ENCODE measurements around the gene DLGAP1. TPM values are rescaled to one million over a fixed set of nuclear protein-coding genes. Genes with fewer than 3 reads are reported as not detected.

Gene DLGAP1
- total and polyA plus RNA-seq, 7 donors: 0.13 to 2.6 (median 1.3) TPM; not detected in 1

DNA sequence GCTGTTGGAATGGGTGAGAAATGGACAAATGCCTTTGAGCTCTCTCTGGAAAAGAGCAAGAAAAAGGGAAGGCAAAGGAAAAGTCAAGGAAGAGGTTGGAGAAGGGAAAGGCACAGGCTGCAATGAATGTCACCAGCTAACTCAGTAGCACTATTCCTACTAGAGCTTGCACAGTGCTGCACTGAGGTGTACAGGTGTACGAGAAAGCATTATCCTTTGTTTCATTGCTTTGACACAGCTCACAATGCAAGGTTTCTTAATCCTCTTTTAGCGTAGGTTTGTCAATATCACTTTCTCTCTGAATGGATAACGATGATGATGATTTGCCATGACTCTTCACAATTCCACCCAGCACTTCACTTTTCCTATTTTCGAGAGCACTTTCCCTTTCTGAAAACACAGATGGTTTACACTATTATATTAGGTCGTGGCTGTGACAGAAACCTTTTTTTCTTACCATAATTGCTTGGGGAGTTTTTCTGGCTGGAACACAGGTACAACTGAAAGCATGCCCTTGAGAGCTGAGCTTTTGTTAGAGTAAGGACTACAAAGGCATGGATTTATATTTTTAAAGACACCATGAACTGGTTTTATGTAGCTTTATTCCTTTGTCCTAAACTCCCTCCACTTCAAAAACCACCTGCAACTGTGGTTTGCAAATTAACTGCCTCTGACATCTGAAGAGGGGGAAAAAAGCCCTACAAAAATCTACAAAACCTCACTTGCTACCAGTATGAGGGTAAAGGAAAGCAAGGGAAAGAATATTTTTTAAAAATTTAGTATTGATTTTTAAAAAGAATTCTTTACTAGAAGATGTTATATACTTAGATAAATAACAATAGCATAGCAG is 739.7 kb downstream of the DLGAP1 start:
- Histone ChIP-seq H3K27me3 (no peaks in the 10 kb centered on the region), H3K27ac (no peak overlapping the region), H3K9me3 (no peaks in the 10 kb centered on the region), H3K4me3 (no peak overlapping the region), H3K4me1 (no peaks in the 10 kb centered on the region), H3K36me3 (no peaks in the 10 kb centered on the region)
- no peak for DNase-seq
- 52 to 63% methylated on average over 5 of the region's 5 CpGs for WGBS, 2 donors
- intact Hi-C loops (cut with DNase I): no loop called here
- TF ChIP-seq POLR2A (IDR thresholded peaks at IDR 0.05): no peak
- TF ChIP-seq POLR2AphosphoS5 (IDR thresholded peaks at IDR 0.05): no peak
- TF ChIP-seq, protein P1, sequence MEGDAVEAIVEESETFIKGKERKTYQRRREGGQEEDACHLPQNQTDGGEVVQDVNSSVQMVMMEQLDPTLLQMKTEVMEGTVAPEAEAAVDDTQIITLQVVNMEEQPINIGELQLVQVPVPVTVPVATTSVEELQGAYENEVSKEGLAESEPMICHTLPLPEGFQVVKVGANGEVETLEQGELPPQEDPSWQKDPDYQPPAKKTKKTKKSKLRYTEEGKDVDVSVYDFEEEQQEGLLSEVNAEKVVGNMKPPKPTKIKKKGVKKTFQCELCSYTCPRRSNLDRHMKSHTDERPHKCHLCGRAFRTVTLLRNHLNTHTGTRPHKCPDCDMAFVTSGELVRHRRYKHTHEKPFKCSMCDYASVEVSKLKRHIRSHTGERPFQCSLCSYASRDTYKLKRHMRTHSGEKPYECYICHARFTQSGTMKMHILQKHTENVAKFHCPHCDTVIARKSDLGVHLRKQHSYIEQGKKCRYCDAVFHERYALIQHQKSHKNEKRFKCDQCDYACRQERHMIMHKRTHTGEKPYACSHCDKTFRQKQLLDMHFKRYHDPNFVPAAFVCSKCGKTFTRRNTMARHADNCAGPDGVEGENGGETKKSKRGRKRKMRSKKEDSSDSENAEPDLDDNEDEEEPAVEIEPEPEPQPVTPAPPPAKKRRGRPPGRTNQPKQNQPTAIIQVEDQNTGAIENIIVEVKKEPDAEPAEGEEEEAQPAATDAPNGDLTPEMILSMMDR (IDR thresholded peaks at IDR 0.05): no peak
- TF ChIP-seq EP300 (IDR thresholded peaks at IDR 0.05): no peak

- Histone ChIP-seq H3K4me3 (no peak overlapping the region), H3K4me1 (no peaks in the 10 kb centered on the region), H3K9me3 (no peaks in the 10 kb centered on the region), H3K27ac (no peak overlapping the region), H3K27me3 (no peaks in the 10 kb centered on the region), H3K36me3 (no peaks in the 10 kb centered on the region)
- 85 to 89% methylated on average over 8 of the region's 8 CpGs for WGBS, 2 donors
- DNase-seq: no peak
- intact Hi-C loops (cut with DNase I): no loop called here
- TF ChIP-seq EP300 (IDR thresholded peaks at IDR 0.05): no peak
- no peak for TF ChIP-seq POLR2AphosphoS5 (IDR thresholded peaks at IDR 0.05)
- TF ChIP-seq, protein P1 (IDR thresholded peaks at IDR 0.05): no peak
- no peak for TF ChIP-seq POLR2A (IDR thresholded peaks at IDR 0.05)
Measured at GRCh38 chr18:3713708-3714107, 741.4 kb downstream of the DLGAP1 start.

DNA sequence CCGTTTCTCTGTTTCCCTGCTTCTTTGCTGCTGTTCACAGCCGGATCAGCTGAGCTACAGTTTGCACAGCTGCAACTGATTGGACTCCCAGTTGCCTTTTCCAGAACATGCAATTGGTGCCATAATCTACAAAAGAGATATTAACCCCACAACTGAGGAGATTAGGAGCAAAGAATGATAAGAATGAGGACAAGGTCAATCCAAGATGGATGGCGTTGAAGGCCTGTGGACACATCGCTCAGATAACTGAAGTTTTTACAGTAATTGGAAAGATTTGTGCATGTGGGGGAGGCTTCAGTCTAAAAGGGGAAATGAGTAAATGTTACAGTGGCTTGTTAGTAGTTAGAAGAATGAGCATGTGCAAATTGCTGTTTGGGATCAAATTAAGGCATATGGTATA is 741.9 kb downstream of the DLGAP1 start:
- DNase-seq: no peak
- Histone ChIP-seq H3K4me1 (no peaks in the 10 kb centered on the region), H3K27me3 (no peaks in the 10 kb centered on the region), H3K4me3 (no peak overlapping the region), H3K27ac (no peak overlapping the region), H3K36me3 (no peaks in the 10 kb centered on the region), H3K9me3 (no peaks in the 10 kb centered on the region)
- 34 to 65% methylated on average over 4 of the region's 4 CpGs for WGBS, 2 donors
- TF ChIP-seq POLR2AphosphoS5 (IDR thresholded peaks at IDR 0.05) (no peak), EP300 (IDR thresholded peaks at IDR 0.05) (no peak), POLR2A (IDR thresholded peaks at IDR 0.05) (no peak)
- TF ChIP-seq, protein P1 (IDR thresholded peaks at IDR 0.05): no peak
- intact Hi-C loops (cut with DNase I): no loop called here

GRCh38 chr18:3712491-3712890 is 742.6 kb downstream of the DLGAP1 start:
- Histone ChIP-seq H3K9me3 (no peaks in the 10 kb centered on the region), H3K4me3 (no peak overlapping the region), H3K36me3 (no peaks in the 10 kb centered on the region), H3K4me1 (no peaks in the 10 kb centered on the region), H3K27ac (no peak overlapping the region), H3K27me3 (no peaks in the 10 kb centered on the region)
- 73 to 85% methylated on average over 5 of the region's 5 CpGs for WGBS, 2 donors
- intact Hi-C loops (cut with DNase I): no loop called here
- DNase-seq: no peak
- TF ChIP-seq EP300 (IDR thresholded peaks at IDR 0.05): no peak
- TF ChIP-seq, protein P1 (IDR thresholded peaks at IDR 0.05): no peak
- no peak for TF ChIP-seq POLR2A (IDR thresholded peaks at IDR 0.05)
- no peak for TF ChIP-seq POLR2AphosphoS5 (IDR thresholded peaks at IDR 0.05)
